Brain microvascular endothelial cell (primary cell): ENCODE measurements around the gene KLK2.

Experiments
- DNase-seq: peaks from one replicate; pipeline ENCODE4 v3.0.0-alpha.2; 2020
- H3K27ac ChIP-seq: fragments of 250-450 bp; sonication (Bioruptor Pico); 2 replicates; pipeline ENCODE4 v1.5.1; 2020; ENCODE audit warnings: mild to moderate bottlenecking, moderate library complexity
- H3K27me3 ChIP-seq: fragments of 250-450 bp; sonication (Bioruptor Pico); replicated peaks from 2 replicates; pipeline ENCODE4 v1.5.1; 2020; ENCODE audit warnings: mild to moderate bottlenecking
- H3K36me3 ChIP-seq: fragments of 250-450 bp; sonication (Bioruptor Pico); replicated peaks from 2 replicates; pipeline ENCODE4 v1.5.1; 2020; ENCODE audit warnings: mild to moderate bottlenecking
- H3K4me3 ChIP-seq: 2 replicates; pipeline ENCODE4 v1.5.1; 2011; ENCODE audit warnings: low read depth, mild to moderate bottlenecking, control low read depth, low read length, moderate library complexity
- CTCF ChIP-seq: IDR thresholded peaks from 2 replicates; pipeline ENCODE4 v1.5.1; 2011; ENCODE audit warnings: low read depth, mild to moderate bottlenecking, moderate library complexity, low read length, control low read depth, inconsistent platforms; ENCODE audit errors: missing control alignments
- in situ Hi-C: cut with HindIII; loops from 2 replicates; pipeline ENCODE4 v1.10.0; 2017; ENCODE audit warnings: low sequenced_read_pairs, low pct_ligation_motif_present

Gene KLK2

GRCh38 chr19:50924586-50924985 is 51.3 kb downstream of the KLK2 start:
- Histone ChIP-seq H3K36me3 (no peaks in the 10 kb centered on the region), H3K27ac (no peak overlapping the region), H3K4me3 (no peak overlapping the region), H3K27me3 (no peaks in the 10 kb centered on the region)
- in situ Hi-C loops, result no loop called here
- DNase-seq, result no peak
- no peak for TF ChIP-seq CTCF

DNA sequence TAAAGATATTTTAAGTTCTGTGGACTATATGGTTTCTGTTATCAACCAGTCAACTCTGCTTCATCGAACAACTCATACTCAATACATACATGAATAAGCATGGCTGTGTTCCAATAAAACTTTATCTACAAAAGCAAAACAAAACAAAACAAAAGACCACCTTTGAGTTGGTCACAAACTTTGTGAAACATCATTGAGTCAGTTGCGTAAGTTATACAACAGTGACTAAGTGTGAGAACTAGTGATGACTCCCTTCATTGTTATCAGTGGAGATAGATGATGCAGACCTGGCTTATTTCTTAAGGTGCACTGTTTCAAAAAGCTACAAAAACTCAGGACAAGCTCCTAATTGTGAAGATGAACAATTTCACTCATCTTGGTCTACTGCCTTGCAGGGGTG is 52.5 kb downstream of the KLK2 start:
- Histone ChIP-seq H3K4me3 (no peak overlapping the region), H3K27ac (no peak overlapping the region), H3K36me3 (no peaks in the 10 kb centered on the region), H3K27me3 (no peaks in the 10 kb centered on the region)
- no peak for DNase-seq
- no peak for TF ChIP-seq CTCF
- in situ Hi-C loops, result no loop called here

- in situ Hi-C loops, result no loop called here
- Histone ChIP-seq H3K4me3 (no peak overlapping the region), H3K36me3 (no peaks in the 10 kb centered on the region), H3K27me3 (no peaks in the 10 kb centered on the region), H3K27ac (no peak overlapping the region)
- no peak for TF ChIP-seq CTCF
- DNase-seq, result no peak
Measured at GRCh38 chr19:50926144-50926543, 52.9 kb downstream of the KLK2 start.

GRCh38 chr19:50928831-50929230 is 55.6 kb downstream of the KLK2 start:
- no peak for TF ChIP-seq CTCF
- in situ Hi-C loops, result no loop called here
- H3K4me3 ChIP-seq, result no peak overlapping the region
- no peak overlapping the region for H3K27ac ChIP-seq
- DNase-seq, result no peak
- no peaks in the 10 kb centered on the region for H3K27me3 ChIP-seq
- H3K36me3 ChIP-seq, result no peaks in the 10 kb centered on the region
